GM23338 (cell line): Measurements from ENCODE around the gene CHRNB4. TPM values are rescaled to one million over a fixed set of nuclear protein-coding genes. Genes with fewer than 3 reads are reported as not detected.

Experiments
- ATAC-seq: fragments of 200-7000 bp; cut with Tn5 transposase; 3 replicates; pipeline ENCODE4 v1.9.1; 2020
- DNase-seq: peaks from one replicate; pipeline ENCODE4 v3.0.0-alpha.2; 2015; ENCODE audit warnings: low spot score
- H2AFZ ChIP-seq: fragments of 200-600 bp; sonication (generic); 2 replicates; pipeline ENCODE4 v1.8.0; 2016; ENCODE audit warnings: antibody characterized with exemption, mild to moderate bottlenecking, moderate library complexity
- H3F3A ChIP-seq: fragments of 200-600 bp; sonication (generic); replicated peaks from 2 replicates; pipeline ENCODE4 v1.8.0; 2017; ENCODE audit warnings: antibody characterized with exemption, mixed run types, low read depth
- H3K27ac ChIP-seq: fragments of 200-600 bp; sonication (generic); 2 replicates; pipeline ENCODE4 v1.6.1; 2016; ENCODE audit warnings: low read depth
- H3K27me3 ChIP-seq: fragments of 200-600 bp; sonication (generic); 2 replicates; pipeline ENCODE4 v1.8.0; 2016; ENCODE audit warnings: mild to moderate bottlenecking, mixed run types, moderate library complexity; ENCODE audit not compliant: insufficient read depth
- H3K36me3 ChIP-seq: fragments of 200-600 bp; sonication (generic); 2 replicates; pipeline ENCODE4 v1.8.0; 2016; ENCODE audit warnings: mild to moderate bottlenecking; ENCODE audit not compliant: insufficient read depth
- H3K4me1 ChIP-seq: fragments of 200-600 bp; sonication (generic); 2 replicates; pipeline ENCODE4 v1.8.0; 2016; ENCODE audit warnings: mild to moderate bottlenecking, moderate library complexity; ENCODE audit not compliant: insufficient read depth
- H3K4me2 ChIP-seq: fragments of 200-600 bp; sonication (generic); 2 replicates; pipeline ENCODE4 v1.7.1; 2017; ENCODE audit warnings: mixed run types
- H3K4me3 ChIP-seq: fragments of 200-600 bp; sonication (generic); 2 replicates; pipeline ENCODE4 v1.6.1; 2016; ENCODE audit warnings: mixed run types
- H3K79me2 ChIP-seq: fragments of 200-600 bp; sonication (generic); replicated peaks from 2 replicates; pipeline ENCODE4 v1.8.0; 2017; ENCODE audit warnings: mild to moderate bottlenecking; ENCODE audit not compliant: insufficient read depth
- H3K9me2 ChIP-seq: fragments of 200-600 bp; sonication (generic); 2 replicates; pipeline ENCODE4 v1.8.0; 2017; ENCODE audit not compliant: insufficient read depth
- H4K20me1 ChIP-seq: fragments of 200-600 bp; sonication (generic); replicated peaks from 2 replicates; pipeline ENCODE4 v1.8.0; 2017; ENCODE audit warnings: mild to moderate bottlenecking; ENCODE audit not compliant: insufficient read depth
- H3K27ac Mint-ChIP-seq: 2 replicates; pipeline ENCODE4 v1.8.0; 2020; ENCODE audit warnings: inconsistent platforms, mild to moderate bottlenecking, moderate library complexity, mixed read lengths
- H3K27me3 Mint-ChIP-seq: 3 replicates; pipeline ENCODE4 v1.8.0; 2022; ENCODE audit warnings: low read depth, mild to moderate bottlenecking, moderate library complexity, mixed read lengths, inconsistent platforms; ENCODE audit not compliant: insufficient read depth, poor library complexity
- H3K36me3 Mint-ChIP-seq: 3 replicates; pipeline ENCODE4 v1.8.0; 2021; ENCODE audit warnings: low read depth, mild to moderate bottlenecking, inconsistent platforms, moderate library complexity, mixed read lengths
- H3K4me1 Mint-ChIP-seq: 3 replicates; pipeline ENCODE4 v1.8.0; 2020; ENCODE audit warnings: mild to moderate bottlenecking, inconsistent platforms, mixed read lengths
- H3K4me3 Mint-ChIP-seq: 3 replicates; pipeline ENCODE4 v1.8.0; 2021; ENCODE audit warnings: moderate library complexity, mild to moderate bottlenecking, inconsistent platforms, mixed read lengths
- H3K9me3 Mint-ChIP-seq: 3 replicates; pipeline ENCODE4 v1.8.0; 2020; ENCODE audit warnings: moderate library complexity, mild to moderate bottlenecking, inconsistent platforms, mixed read lengths
- CREB1 ChIP-seq: fragments of 250-450 bp; sonication (Bioruptor Pico); IDR thresholded peaks from 2 replicates; pipeline ENCODE4 v1.5.0; 2020; ENCODE audit warnings: low read depth, mild to moderate bottlenecking, moderate library complexity
- ETS1 ChIP-seq: IDR thresholded peaks from 2 replicates; pipeline ENCODE4 v1.6.1; 2016; ENCODE audit warnings: antibody characterized with exemption
- EZH2 ChIP-seq: fragments of 200-600 bp; sonication (generic); IDR thresholded peaks from one replicate; pipeline ENCODE4 v1.8.0; 2017; ENCODE audit warnings: antibody characterized with exemption, mild to moderate bottlenecking, low read depth; ENCODE audit not compliant: unreplicated experiment
- EZH2phosphoT487 ChIP-seq: fragments of 200-600 bp; sonication (generic); IDR thresholded peaks from one replicate; pipeline ENCODE4 v1.8.1; 2018; ENCODE audit warnings: antibody characterized with exemption; ENCODE audit not compliant: unreplicated experiment
- JUNB ChIP-seq: IDR thresholded peaks from one replicate; pipeline ENCODE4 v1.6.1; 2016; ENCODE audit warnings: antibody characterized with exemption; ENCODE audit not compliant: unreplicated experiment
- NANOG ChIP-seq: IDR thresholded peaks from 2 replicates; pipeline ENCODE4 v1.6.1; 2016; ENCODE audit warnings: antibody characterized with exemption, borderline replicate concordance
- POLR2AphosphoS5 ChIP-seq: IDR thresholded peaks from 2 replicates; pipeline ENCODE4 v1.6.1; 2016; ENCODE audit warnings: antibody characterized with exemption, low read depth
- STAT1 ChIP-seq: IDR thresholded peaks from one replicate; pipeline ENCODE4 v1.6.1; 2016; ENCODE audit warnings: antibody characterized with exemption; ENCODE audit not compliant: unreplicated experiment
- ZNF114 ChIP-seq: fragments of 250-450 bp; sonication (Bioruptor Pico); IDR thresholded peaks from 2 replicates; pipeline ENCODE4 v1.5.0; 2020; ENCODE audit warnings: mild to moderate bottlenecking, moderate library complexity
- ZNF331 ChIP-seq: fragments of 250-450 bp; sonication (Bioruptor Pico); IDR thresholded peaks from 2 replicates; pipeline ENCODE4 v1.5.0; 2020; ENCODE audit warnings: low read depth, mild to moderate bottlenecking, moderate library complexity
- polyA plus RNA-seq: library from polyadenylated mRNA; unstranded; fragments of >200 nt; fragmentation: Nextera tagmentation; extraction: Ambion mirVana; gene quantifications from 2 replicates; pipeline ENCODE4 v1.2.1, GENCODE V29; 2016
- total RNA-seq: library from RNA; depleted of rRNA; stranded (reverse); fragments of >200 nt; shearing (Covaris generic); gene quantifications from 2 replicates; pipeline ENCODE4 v1.2.3, GENCODE V29; 2014
- TF ChIP-seq, protein P1 (sequence below): IDR thresholded peaks from one replicate; pipeline ENCODE4 v1.6.1; 2018; ENCODE audit warnings: antibody characterized with exemption; ENCODE audit not compliant: unreplicated experiment
- TF ChIP-seq, protein P2 (sequence below): fragments of 250-450 bp; sonication (Bioruptor Pico); IDR thresholded peaks from 2 replicates; pipeline ENCODE4 v1.5.0; 2020; ENCODE audit warnings: mild to moderate bottlenecking, moderate library complexity
- TF ChIP-seq, protein P3 (sequence below), 2 experiments: fragments of 200-600 bp in 1 of 2; sonication (generic) in 1 of 2; conservative IDR thresholded peaks; 2 replicates each; pipeline versions ENCODE4 v1.5.1 to v1.6.1; 2016 to 2017; ENCODE audit warnings: antibody characterized with exemption in 2 of 2, low read depth in 2 of 2, mild to moderate bottlenecking in 2 of 2, moderate library complexity in 1 of 2

CHRNB4 gene
- total and polyA plus RNA-seq, 2 experiments from 2014 or later: 1.4 to 1.6 TPM

DNA sequence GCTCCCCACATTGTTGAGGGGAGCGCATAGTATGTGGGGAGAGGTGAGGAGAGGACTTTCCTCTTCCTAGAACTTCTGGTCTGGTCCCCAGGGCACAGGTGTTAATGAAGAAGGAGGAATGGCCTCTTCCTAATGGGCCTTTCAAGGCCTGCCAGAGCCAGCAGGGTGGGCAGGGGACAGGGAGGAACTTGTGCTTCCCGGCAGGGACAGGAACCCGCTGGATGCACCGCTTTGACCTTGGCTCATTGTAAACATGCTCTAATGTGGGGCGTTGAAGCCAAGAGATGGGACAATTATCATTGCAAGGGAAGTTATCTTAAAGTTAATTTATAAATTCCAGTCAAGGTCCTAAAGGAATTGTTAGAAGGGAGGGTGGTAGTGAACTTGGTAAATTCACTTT, 21.0 kb upstream of the CHRNB4 start:
- peaks cover 12% of the 10 kb centered on the region for H3K27me3 Mint-ChIP-seq
- H3K4me2 ChIP-seq: no peak overlapping the region
- no peaks in the 10 kb centered on the region for H3K36me3 Mint-ChIP-seq
- H3K36me3 ChIP-seq: no peaks in the 10 kb centered on the region
- DNase-seq: no peak
- no peaks in the 10 kb centered on the region for H3K9me2 ChIP-seq
- H3K27me3 ChIP-seq: no peaks in the 10 kb centered on the region
- no peaks in the 10 kb centered on the region for H4K20me1 ChIP-seq
- no peak overlapping the region for H3K27ac Mint-ChIP-seq
- H3K79me2 ChIP-seq: no peaks in the 10 kb centered on the region
- no peak overlapping the region for H2AFZ ChIP-seq
- TF ChIP-seq EZH2phosphoT487 (no peak), STAT1 (no peak), NANOG (no peak), POLR2AphosphoS5 (no peak), EZH2 (no peak), ZNF114 (CRISPR knock-in tag) (no peak), CREB1 (no peak), JUNB (no peak), ZNF331 (CRISPR knock-in tag) (no peak), ETS1 (no peak)
- TF ChIP-seq, protein P1, sequence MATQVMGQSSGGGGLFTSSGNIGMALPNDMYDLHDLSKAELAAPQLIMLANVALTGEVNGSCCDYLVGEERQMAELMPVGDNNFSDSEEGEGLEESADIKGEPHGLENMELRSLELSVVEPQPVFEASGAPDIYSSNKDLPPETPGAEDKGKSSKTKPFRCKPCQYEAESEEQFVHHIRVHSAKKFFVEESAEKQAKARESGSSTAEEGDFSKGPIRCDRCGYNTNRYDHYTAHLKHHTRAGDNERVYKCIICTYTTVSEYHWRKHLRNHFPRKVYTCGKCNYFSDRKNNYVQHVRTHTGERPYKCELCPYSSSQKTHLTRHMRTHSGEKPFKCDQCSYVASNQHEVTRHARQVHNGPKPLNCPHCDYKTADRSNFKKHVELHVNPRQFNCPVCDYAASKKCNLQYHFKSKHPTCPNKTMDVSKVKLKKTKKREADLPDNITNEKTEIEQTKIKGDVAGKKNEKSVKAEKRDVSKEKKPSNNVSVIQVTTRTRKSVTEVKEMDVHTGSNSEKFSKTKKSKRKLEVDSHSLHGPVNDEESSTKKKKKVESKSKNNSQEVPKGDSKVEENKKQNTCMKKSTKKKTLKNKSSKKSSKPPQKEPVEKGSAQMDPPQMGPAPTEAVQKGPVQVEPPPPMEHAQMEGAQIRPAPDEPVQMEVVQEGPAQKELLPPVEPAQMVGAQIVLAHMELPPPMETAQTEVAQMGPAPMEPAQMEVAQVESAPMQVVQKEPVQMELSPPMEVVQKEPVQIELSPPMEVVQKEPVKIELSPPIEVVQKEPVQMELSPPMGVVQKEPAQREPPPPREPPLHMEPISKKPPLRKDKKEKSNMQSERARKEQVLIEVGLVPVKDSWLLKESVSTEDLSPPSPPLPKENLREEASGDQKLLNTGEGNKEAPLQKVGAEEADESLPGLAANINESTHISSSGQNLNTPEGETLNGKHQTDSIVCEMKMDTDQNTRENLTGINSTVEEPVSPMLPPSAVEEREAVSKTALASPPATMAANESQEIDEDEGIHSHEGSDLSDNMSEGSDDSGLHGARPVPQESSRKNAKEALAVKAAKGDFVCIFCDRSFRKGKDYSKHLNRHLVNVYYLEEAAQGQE: no peak
- TF ChIP-seq, protein P2, sequence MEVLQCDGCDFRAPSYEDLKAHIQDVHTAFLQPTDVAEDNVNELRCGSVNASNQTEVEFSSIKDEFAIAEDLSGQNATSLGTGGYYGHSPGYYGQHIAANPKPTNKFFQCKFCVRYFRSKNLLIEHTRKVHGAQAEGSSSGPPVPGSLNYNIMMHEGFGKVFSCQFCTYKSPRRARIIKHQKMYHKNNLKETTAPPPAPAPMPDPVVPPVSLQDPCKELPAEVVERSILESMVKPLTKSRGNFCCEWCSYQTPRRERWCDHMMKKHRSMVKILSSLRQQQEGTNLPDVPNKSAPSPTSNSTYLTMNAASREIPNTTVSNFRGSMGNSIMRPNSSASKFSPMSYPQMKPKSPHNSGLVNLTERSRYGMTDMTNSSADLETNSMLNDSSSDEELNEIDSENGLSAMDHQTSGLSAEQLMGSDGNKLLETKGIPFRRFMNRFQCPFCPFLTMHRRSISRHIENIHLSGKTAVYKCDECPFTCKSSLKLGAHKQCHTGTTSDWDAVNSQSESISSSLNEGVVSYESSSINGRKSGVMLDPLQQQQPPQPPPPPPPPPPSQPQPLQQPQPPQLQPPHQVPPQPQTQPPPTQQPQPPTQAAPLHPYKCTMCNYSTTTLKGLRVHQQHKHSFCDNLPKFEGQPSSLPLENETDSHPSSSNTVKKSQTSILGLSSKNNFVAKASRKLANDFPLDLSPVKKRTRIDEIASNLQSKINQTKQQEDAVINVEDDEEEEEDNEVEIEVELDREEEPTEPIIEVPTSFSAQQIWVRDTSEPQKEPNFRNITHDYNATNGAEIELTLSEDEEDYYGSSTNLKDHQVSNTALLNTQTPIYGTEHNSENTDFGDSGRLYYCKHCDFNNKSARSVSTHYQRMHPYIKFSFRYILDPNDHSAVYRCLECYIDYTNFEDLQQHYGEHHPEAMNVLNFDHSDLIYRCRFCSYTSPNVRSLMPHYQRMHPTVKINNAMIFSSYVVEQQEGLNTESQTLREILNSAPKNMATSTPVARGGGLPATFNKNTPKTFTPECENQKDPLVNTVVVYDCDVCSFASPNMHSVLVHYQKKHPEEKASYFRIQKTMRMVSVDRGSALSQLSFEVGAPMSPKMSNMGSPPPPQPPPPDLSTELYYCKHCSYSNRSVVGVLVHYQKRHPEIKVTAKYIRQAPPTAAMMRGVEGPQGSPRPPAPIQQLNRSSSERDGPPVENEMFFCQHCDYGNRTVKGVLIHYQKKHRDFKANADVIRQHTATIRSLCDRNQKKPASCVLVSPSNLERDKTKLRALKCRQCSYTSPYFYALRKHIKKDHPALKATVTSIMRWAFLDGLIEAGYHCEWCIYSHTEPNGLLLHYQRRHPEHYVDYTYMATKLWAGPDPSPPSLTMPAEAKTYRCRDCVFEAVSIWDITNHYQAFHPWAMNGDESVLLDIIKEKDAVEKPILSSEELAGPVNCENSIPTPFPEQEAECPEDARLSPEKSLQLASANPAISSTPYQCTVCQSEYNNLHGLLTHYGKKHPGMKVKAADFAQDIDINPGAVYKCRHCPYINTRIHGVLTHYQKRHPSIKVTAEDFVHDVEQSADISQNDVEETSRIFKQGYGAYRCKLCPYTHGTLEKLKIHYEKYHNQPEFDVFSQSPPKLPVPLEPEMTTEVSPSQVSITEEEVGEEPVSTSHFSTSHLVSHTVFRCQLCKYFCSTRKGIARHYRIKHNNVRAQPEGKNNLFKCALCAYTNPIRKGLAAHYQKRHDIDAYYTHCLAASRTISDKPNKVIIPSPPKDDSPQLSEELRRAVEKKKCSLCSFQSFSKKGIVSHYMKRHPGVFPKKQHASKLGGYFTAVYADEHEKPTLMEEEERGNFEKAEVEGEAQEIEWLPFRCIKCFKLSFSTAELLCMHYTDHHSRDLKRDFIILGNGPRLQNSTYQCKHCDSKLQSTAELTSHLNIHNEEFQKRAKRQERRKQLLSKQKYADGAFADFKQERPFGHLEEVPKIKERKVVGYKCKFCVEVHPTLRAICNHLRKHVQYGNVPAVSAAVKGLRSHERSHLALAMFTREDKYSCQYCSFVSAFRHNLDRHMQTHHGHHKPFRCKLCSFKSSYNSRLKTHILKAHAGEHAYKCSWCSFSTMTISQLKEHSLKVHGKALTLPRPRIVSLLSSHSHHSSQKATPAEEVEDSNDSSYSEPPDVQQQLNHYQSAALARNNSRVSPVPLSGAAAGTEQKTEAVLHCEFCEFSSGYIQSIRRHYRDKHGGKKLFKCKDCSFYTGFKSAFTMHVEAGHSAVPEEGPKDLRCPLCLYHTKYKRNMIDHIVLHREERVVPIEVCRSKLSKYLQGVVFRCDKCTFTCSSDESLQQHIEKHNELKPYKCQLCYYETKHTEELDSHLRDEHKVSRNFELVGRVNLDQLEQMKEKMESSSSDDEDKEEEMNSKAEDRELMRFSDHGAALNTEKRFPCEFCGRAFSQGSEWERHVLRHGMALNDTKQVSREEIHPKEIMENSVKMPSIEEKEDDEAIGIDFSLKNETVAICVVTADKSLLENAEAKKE (CRISPR knock-in tag): no peak
- TF ChIP-seq, protein P3, sequence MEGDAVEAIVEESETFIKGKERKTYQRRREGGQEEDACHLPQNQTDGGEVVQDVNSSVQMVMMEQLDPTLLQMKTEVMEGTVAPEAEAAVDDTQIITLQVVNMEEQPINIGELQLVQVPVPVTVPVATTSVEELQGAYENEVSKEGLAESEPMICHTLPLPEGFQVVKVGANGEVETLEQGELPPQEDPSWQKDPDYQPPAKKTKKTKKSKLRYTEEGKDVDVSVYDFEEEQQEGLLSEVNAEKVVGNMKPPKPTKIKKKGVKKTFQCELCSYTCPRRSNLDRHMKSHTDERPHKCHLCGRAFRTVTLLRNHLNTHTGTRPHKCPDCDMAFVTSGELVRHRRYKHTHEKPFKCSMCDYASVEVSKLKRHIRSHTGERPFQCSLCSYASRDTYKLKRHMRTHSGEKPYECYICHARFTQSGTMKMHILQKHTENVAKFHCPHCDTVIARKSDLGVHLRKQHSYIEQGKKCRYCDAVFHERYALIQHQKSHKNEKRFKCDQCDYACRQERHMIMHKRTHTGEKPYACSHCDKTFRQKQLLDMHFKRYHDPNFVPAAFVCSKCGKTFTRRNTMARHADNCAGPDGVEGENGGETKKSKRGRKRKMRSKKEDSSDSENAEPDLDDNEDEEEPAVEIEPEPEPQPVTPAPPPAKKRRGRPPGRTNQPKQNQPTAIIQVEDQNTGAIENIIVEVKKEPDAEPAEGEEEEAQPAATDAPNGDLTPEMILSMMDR (conservative IDR thresholded peaks at IDR 0.05; ENCODE audit: low read depth in 2 of 2): no peak
- H3K27ac ChIP-seq: no peak overlapping the region
- H3K9me3 Mint-ChIP-seq: no peaks in the 10 kb centered on the region; the same call in 2 of the 3 replicates
- H3K4me1 Mint-ChIP-seq: no peaks in the 10 kb centered on the region
- H3K4me1 ChIP-seq: no peaks in the 10 kb centered on the region
- no peak overlapping the region for H3K4me3 Mint-ChIP-seq
- no peaks in the 10 kb centered on the region for H3F3A ChIP-seq
- H3K4me3 ChIP-seq: no peak overlapping the region
- no peak for ATAC-seq
